Stimulated activated CD4-positive, alpha-beta T cell treated with anti-CD3 and anti-CD28 coated beads, Interleukin-2, amount 100 ng/mL, for 48 hours (primary cell): ENCODE data around the gene SH3PXD2A.
A peak's percentile ranks its signal among the peaks of the same experiment; 100 is the strongest.
"Not testable (repeated sequence)": the region's sequence is repeated elsewhere in the genome, so short reads cannot be mapped to it uniquely, and the experiment has no call there.

ENCODE experiments used
- DNase-seq, 2 donors: peaks; one replicate each; pipeline ENCODE4 v3.0.0-alpha.2; 2020

Gene SH3PXD2A

DNA sequence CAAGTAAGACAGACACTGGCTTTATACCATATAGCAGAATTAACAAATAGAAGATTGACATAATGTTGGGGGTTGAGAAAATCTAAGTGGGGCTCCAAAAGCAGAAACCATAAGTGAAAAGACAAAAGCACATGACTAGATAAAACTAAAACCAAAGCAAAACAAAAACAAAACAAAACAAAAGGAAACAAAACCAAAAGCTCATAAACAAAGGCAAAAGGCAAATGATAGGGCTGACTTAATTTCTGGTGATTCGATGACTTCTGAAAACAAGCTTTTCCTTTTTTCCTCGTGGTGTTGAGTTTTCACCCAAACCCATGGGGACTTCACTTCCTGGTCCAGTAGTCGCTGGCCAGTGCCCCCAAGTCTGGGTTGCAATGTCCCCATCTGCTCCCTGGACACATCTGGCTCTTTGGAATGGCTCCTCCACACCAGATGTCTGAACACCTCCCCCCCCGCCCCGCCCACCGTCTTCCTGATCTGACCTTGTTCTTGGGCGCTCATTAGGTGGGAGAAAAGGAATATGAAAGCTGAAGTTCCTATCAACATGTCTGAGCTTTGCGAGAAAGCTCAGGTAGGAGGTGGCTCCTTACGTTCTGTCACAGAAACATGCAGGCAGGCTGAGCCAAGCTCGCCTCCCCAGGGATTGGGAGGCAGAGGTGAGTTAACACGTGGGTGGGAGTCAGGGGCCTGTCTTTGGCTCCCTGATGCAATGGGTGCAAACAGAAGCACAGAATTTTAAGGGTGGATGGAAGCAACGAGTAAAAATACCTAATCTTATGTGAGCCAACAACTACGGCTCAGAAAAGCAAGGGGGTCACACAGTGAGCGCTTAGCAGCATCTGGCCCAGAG, 240.8 kb downstream of the SH3PXD2A start:
- no peak for DNase-seq

DNA sequence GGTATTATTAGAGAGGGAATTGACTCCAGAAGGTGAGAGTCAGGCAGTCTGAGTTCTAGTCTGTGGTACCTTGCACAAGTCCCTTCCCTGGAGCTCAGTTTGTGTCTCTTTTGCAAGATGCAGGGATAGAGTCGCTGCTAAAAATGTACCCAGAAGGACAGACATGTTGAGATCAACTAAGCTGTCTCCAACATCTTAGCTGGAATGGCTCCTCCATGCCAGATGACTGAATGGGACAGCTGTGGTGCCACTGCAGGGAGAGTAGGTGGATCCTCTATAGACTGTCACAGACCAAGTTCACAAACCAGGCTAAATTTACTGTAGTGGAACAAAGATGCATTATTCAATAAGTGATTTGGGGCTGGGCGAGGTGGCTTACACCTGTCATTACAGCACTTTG, 241.8 kb downstream of the SH3PXD2A start:
- no peak for DNase-seq

DNA sequence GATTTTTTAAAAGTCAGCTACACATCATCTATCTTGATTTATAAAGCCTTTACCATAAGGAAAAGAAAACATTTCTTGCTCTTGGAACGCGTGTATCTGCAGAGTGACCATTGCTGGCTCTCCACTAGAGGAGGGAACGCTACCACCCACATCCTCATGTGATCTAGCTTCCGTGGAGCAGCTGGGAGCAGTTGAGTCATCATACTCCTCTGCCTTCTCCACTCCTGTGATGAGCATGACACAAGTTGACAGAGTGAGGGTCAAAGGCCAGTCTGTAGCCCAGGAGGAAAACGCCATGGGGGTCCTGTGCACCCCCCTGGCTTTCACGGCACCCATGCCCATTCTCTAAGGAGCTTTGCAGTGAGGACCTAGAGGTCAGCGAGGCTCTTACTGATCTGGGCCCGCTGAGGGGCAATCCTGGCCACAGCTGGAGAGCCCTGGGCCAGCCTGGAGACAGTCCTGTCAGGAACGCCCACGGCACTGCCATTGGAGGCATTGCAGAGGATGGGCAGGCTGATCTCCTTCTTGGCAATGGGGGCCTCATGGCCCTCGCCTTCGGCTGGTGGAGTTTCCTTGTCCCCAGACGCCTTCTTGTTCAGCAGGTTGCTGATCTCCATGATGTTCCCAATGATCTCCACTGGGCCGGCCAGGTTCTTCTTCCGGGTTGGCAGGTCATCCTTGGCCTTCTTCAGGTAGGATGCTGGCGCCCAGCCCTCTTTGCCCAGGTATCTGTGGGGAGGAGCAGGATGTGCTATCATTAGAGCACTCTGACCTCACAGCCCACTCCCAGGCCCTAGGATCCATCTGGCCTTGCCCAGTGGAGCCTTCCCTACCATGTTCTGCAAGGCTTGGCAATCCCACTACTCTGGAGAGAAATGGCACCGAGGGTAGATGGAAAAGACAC, 242.7 kb downstream of the SH3PXD2A start:
- DNase-seq, result no peak

DNA sequence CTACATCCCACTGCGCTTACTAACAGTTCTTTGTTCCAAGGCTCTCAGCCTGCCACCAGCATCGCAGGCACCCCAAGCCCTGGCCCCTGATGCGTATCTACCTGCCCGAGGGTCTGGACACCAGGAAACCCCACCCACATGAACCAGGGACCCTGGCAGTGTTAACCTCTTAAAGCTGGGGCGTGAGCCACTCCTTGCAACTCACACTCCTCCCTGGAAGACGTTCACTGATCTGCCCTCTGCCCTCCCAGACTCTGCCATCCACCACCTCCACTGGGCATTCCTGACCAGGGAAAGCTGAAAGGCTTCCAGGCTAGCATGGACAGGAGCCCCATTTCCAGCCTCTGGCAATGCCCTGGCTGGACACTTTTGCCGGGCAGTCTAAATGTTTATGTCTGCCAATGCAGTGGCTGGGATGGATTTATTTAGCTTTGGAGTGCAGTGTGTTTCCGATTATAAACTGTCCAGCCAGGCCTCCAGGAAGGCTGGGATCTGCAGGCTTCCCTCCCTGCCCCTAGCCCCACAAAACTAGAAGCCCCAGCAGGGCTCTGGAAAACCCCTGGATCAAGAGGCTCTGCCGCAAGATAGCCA, 244.4 kb downstream of the SH3PXD2A start:
- no peak for DNase-seq

DNA sequence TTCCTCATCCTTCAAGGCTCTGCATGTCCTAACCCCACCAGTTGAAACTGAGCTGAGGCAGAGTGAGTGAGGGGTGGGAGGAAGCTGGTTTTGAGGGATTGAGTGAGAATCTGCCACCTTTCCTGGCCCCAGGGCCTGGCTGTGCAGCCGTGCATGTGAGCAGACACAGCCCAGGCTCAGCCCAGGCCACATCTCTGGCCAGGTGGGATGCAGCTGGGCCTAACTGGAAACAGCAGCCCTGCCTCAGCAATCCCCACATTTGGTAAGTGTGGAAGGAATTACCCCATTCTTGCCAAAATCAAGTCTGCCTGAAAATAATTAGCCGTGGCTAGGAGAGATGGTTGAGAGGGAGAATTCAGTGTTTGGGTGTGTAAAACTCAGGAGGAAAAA, 245.3 kb downstream of the SH3PXD2A start:
- DNase-seq, result no peak

DNA sequence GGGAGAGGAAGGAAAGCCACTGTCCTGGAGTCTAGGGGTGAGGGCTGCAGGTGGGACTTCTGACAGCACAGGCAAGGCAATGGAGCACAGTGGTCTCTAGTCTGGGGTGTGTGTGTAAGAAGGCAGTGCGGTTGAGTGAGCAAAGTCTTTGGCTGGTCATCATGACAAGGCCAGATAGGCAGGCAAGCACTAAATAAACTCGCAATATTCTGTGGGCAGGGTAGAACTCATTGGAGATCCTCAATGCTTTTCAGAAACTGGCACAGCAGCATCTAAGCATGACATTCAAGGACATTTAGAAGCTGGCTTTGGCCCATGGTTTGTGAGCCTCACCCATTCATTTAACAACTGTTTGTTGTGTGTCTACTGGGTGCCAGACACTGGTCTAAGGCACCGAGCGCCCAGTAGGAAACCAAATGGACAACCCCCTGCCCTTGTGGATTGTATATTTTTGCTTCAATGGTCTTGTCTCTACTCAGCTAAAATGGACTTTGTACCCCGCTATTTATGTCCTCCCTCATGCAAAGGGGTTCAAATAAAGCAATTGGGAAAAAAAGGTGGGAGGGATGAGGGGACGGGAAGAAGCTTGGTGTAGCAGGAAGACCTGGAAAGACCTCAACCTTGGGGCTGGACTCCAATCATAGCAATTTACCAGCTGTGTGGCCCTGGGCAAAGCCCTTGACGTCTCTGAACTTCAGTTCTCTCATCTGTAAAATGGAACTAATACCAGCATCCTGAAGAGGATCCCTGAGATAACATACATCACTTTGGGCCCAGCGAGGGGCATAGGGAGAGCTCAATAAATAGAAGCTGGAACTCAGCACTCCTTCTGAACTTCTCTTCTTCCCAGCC, 245.9 kb downstream of the SH3PXD2A start:
- no peak for DNase-seq

DNA sequence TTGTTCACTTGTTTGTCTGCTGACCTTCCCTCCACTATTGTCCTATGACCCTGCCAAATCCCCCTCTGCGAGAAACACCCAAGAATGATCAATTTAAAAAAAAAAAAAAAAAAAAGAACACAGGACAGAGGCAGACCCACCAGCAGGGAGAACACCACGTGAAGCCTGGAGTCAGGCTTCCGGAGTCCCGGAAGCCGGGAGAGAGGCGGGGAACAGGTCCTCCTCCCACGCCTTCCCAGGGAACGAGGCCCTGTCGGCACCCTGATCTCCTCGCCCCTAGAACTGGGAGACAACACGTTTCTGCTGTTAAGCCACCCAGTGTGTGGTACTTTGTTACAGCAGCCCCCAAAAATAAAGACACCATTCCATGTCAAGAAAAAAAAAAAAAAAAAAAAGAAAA, 247.3 kb downstream of the SH3PXD2A start:
- not testable (repeated sequence) for DNase-seq

DNA sequence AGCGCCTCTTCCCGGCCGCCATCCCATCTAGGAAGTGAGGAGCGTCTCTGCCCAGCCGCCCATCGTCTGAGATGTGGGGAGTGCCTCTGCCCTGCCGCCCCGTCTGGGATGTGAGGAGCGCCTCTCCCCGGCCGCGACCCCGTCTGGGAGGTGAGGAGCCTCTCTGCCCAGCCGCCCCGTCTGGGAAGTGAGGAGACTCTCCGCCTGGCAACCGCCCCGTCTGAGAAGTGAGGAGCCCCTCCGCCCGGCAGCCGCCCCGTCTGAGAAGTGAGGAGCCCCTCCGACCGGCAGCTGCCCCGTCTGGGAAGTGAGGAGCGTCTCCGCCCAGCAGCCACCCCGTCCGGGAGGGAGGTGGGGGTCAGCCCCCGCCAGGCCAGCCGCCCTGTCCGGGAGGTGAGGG, 248.3 kb downstream of the SH3PXD2A start:
- DNase-seq, result not testable (repeated sequence)

DNA sequence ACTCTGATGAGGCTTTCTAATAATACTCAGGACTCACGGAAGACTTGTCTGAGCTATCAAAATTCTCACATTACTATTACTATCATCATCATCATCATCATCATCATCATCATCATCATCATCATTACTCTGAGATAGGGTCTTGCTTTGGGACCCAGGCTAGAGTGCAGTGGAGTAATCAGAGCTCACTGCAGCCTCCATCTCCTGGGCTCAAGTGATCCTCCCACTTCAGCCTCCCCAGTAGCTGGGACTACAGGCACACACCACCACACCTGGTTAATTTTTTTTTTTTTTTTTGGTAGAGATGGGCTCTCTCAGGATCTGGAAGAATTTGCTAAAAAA, 249.3 kb downstream of the SH3PXD2A start:
- not testable (repeated sequence) for DNase-seq

DNA sequence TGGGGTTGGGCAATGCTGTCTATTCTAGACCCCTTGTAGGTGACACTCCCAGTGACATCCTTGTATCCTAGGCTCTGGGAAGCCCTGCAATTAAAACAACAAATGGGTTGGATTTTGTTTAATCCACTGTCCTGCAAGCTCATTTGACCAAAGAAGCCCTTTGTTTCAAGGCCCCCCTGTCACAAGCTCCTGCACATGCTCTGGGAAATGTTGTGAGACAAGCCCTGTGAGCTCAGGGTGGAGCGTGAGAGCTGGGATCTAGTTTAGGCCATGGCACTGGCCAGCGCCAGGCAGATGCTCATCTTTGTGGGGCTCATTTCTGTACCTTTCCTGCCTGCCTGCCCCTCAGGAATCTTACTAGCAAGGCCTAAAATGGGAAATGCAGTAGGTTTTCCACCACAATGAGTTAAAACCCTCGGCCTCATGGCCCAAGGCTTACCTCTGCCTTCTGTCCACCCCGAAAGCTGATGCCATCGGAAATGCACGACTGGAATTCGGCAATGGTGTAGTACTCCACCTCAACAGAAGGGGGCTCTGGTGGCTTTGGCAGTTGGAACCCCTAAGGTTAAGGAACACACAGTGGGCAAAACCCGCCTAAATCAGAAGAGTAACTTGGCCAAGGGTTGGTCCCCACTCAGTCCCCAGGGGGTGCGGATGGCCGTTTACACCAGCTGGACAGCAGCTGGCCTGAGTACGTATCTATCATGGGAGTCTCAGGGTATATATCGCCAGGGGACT, 249.8 kb downstream of the SH3PXD2A start:
- DNase-seq, result peak; percentile 39 to 48

DNA sequence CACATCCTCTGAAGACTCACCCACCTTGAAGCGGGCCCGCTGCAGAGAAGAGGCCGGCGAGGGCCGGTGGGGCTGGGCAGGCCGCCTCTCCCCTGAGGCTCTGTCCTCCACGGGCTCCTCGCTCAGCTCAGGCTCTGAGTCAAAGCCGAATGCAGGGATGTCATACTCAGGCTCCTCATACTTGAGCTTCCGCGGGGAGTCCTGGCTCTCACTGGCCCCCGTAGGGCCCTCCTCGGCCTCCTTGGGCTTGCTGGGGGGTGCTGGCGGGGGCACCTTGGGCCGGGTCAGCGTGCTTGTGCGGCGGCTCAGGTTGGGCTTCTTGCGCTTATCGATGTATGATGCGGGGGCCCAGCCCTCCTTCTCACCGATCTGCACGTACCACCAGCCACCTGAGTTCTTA, 252.0 kb downstream of the SH3PXD2A start:
- no peak for DNase-seq

DNA sequence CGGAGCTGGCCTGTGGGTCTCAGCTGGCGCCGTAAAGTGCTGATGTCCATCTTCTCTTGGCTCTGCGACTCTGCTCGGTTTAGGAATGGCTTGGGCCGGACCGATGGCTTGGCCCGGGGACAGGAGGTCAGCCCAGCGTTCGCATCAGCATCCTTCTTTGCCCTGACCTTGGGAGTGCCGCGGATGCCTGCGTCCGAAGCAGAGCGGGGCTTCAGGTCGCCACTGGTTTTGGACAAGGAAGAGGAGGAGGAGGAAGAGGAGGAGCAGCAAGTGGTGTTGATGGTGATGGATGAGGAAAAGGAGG, 252.6 kb downstream of the SH3PXD2A start:
- no peak for DNase-seq

DNA sequence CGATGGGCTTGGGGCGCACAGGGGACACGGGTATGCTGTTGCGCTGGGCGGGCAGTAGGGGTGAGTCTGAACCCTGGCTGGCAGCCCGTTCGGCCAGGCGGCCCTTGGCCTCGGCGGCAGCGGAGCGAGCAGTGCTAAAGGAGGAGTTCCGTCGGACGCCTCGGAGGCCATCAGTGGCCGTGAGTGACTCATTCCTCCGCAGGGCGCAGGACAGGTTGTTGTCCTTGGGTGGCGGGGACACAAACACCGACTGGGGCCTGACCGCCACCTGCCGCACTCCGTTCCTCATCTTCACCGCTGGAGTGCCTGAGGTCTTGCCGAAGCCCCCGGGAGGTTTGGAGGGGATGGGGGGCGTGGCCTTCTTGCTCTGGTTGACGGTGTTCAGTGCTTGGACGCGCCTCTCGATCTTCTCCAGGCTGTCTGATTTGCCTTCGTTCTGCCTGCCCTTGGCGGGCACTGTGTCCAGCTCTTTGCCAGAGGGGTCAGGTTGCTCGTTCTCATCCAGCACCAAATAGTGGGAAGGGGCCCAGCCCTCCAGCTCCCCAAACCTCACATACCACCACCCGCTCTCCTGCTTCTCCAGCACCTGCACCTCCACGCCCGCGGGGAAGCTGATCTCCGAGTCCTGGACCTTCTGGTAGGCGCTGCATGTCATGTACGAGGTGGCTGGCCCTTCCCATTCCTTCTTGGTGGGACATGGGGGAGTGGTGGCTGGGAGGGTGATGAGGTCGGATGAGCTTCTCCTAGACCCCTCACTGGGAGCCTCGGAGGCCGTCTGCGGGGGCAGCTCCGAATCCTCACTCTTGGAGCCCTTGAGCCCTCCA, 253.1 kb downstream of the SH3PXD2A start:
- DNase-seq, result no peak

DNA sequence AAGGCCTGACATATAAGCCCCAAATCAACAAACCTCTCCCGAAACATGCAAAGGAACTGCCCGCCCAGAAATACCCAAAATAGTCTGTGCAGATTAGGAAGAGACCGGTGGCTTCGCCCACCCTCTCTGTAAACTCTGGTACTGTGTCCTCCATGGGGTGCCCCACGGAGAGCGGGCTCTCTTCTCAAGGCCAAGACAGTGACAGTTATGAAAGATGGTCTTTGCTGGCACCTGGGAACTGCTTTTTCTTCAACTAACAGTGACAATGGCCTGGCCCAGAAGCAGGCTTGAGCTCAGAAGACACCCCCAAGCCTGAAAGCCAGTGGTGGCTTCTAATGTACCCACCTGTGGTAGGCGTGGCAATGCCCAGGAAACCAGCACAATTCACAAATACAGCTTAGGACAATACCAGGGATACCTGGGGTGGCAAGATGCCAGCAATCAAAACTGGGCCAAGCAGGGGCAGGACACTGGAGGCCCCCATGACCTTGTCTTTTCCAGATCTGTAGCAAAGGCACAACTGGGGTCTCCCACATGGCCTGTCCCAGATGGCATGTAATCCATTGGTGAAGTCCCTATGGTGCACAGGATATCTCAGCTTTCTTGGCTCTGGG, 254.3 kb downstream of the SH3PXD2A start:
- DNase-seq, result no peak

DNA sequence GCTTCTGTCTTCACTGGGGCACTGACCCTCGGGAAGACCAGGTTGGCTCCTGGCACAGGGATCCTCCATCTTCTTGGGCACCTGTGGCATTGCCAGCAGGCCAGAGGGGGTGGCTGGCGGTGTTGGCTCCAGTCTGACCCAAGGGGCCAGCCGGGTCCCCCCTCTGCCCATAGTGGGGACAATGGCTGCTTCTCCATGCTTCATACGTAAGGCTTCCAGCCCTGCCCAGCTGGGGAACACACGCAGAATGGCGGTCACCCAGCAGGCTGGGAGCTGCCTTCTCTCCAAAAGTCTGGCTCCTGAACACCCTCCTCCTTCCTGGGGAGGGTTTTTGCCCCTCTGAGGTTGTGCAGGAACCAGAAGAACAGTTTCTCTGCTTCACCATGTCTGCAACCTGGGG, 255.1 kb downstream of the SH3PXD2A start:
- DNase-seq, result no peak

DNA sequence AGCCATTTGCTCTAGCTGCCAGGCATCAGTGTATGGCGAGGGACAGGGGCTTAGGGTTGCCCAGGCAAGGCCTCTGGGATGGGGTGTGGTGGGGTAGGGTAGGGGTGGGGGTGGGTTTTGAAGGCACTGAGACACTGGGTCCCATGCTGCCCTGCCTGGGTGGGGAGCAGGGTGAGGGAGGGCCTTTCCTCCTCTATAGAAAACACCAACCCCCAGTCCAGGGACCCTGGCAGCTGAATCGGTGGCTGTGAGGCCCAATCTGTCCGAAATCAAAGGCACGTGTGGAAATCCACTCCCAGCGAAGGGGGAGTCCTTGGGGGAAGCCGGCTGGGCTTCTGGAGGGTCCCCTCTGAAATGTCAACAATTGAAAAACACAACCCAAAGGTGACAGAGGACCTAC, 255.5 kb downstream of the SH3PXD2A start:
- no peak for DNase-seq

DNA sequence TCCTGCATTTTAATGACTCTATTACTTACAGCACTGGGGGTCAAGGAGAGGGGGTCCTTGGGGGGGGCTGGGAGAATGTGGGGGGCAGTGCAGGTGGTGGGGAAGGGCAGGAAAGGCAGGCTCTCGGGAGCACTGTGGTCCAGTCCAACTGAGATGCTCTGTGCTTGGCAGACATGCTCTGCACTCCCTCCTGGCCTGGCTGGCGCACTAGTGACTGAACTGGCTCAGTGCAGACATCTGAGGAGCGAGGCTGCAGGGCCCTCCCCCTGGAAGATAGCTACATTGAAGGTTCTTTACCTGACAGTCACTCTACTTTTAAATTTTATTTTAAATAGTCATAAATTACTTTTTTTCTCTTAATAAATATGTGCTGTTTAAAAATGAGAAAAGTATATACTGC, 256.2 kb downstream of the SH3PXD2A start:
- DNase-seq, result no peak

DNA sequence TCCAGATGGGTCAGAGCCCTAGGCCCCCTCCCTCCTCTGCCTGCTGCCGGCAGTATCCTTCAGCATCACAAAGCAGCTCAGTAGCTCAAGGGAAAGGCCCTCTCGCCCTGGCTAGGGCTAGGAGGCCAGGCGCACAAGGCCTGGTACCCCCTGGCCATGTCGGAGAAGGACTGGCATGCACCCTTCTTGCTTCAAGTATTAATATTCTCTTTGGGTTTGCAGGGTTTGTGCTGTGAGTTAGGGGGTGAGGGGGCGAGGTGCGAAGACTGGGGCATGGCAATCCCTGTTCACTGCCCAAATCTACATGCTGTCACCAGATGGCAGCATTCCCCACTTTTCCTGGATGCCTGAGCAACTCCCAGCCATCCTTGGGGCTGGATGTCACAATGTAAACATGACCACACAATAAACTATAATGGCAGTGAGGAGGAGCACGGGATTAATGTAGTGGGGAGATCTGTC, 256.7 kb downstream of the SH3PXD2A start:
- DNase-seq, result no peak

DNA sequence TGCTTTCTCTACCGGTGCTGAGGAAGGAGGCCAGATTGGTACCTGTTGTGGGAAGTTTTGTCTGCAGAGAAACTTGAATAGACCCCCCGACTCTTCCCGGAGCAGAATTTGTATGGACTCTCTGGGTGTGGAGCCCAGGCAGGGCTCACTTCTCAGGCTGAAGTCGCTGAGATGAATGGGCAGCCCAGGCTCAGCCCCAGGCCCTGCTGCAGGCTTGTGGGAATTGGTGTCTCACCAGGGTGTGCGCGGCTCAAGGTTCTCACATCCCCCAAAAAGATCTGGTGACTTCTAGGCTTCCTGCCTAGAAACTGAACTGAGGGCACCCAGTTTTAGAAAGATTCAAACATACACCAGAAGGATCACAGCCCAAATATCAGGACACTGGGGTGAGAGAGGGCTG, 258.4 kb downstream of the SH3PXD2A start:
- DNase-seq, result no peak

DNA sequence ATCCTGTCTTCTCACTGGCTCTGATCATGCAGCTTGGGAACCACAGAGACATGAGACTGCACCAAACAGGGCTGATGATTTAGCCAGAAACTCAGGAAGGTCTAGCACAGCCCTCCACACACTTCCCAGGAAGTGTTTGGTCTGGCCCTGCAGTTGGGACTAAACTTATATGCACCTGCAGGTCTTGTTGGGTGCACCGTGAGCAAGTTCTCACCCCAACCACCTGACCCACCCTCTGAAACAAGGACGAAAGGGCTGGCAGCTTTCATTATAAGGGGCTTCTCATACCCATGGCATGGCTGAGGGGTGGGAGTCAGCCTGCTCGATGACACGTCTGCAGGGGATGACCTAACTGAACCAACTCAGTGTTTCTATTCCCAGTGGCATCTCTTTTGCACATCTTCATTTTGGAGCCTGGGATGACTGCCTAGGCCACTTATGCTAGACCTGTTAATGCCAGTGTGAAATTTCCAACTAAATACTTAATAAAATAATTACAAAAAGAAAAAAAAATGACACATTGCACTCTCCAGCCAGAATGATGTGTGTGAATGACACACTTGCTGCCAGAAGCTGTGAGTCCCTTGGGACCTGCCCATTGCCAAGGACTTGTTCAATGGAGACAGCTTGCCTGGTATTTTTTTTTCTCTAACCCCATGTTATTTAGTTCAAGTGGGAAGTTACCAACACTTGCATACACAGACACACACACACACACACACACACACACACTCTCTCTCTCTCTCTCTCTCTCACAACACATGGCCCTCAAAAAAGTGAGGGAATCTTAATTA, 259.2 kb downstream of the SH3PXD2A start:
- DNase-seq, result no peak
